SK-N-SH (cell line): ENCODE results near the gene BOD1L1. TPM values are rescaled to one million over a fixed set of nuclear protein-coding genes. Genes with fewer than 3 reads are reported as not detected.

Source experiments
- CTCF ChIA-PET: fragments of 300-600, 350-600 bp; formaldehyde crosslinking; extraction: SDS; loops from one replicate; lab custom pipeline; 2021; lab: Yijun Ruan, JAX
- POLR2A ChIA-PET: fragments of 350-600 bp; sonication (Branson Sonifier 250); formaldehyde crosslinking; extraction: SDS; loops from one replicate; lab custom pipeline; 2020; ENCODE audit warnings: antibody characterized with exemption, inconsistent platforms; lab: Yijun Ruan, JAX
- DNase-seq: peaks from one replicate; pipeline ENCODE4 v3.0.0; 2012
- H2AFZ ChIP-seq: fragments of 200-600 bp; sonication (generic); 2 replicates; pipeline ENCODE4 v1.8.1; 2016; ENCODE audit warnings: antibody characterized with exemption, mild to moderate bottlenecking, low read depth
- H3F3A ChIP-seq: fragments of 200-600 bp; sonication (generic); replicated peaks from 2 replicates; pipeline ENCODE3; 2016; ENCODE audit warnings: antibody characterized with exemption, mild to moderate bottlenecking; ENCODE audit not compliant: insufficient read depth
- H3K27ac ChIP-seq, 2 experiments: fragments of 200-500 bp in 1 of 2; fragments of 200-600 bp in 1 of 2; sonication (Bioruptor generic) in 1 of 2; sonication (generic), shearing (Covaris generic) in 1 of 2; 2 replicates each; pipeline versions ENCODE4 v1.5.1 to v1.6.1; 2014 to 2016; ENCODE audit warnings: low read depth in 2 of 2, inconsistent platforms in 1 of 2, low read length in 1 of 2, mild to moderate bottlenecking in 1 of 2, mixed read lengths in 1 of 2
- H3K27me3 ChIP-seq: fragments of 200-600 bp; sonication (generic), shearing (Covaris generic); 2 replicates; pipeline ENCODE4 v1.6.1; 2016; ENCODE audit warnings: mixed run types; ENCODE audit not compliant: insufficient read depth
- H3K36me3 ChIP-seq, 2 experiments: fragments of 200-500 bp in 1 of 2; fragments of 200-600 bp in 1 of 2; sonication (Bioruptor generic) in 1 of 2; sonication (generic) in 1 of 2; replicated peaks in 1 of 2; 2 replicates each; pipeline versions ENCODE3 to v1.5.1; 2014 to 2016; ENCODE audit warnings: low read length in 1 of 2, mild to moderate bottlenecking in 1 of 2; ENCODE audit not compliant: insufficient read depth in 2 of 2, control insufficient read depth in 1 of 2
- H3K4me1 ChIP-seq, 2 experiments: fragments of 200-500 bp in 1 of 2; fragments of 200-600 bp in 1 of 2; sonication (Bioruptor generic) in 1 of 2; sonication (generic), shearing (Covaris generic) in 1 of 2; 2 replicates each; pipeline versions ENCODE4 v1.5.1 to v1.6.1; 2014 to 2016; ENCODE audit warnings: low read depth in 1 of 2, low read length in 1 of 2, mixed run types in 1 of 2; ENCODE audit not compliant: insufficient read depth in 2 of 2, control insufficient read depth in 1 of 2
- H3K4me2 ChIP-seq: fragments of 200-600 bp; sonication (generic), shearing (Covaris generic); 2 replicates; pipeline ENCODE4 v1.6.1; 2017; ENCODE audit warnings: mixed run types
- H3K4me3 ChIP-seq, 2 experiments: fragments of 200-500 bp in 1 of 2; fragments of 200-600 bp in 1 of 2; sonication (Bioruptor generic) in 1 of 2; sonication (generic), shearing (Covaris generic) in 1 of 2; 2 replicates each; pipeline versions ENCODE4 v1.5.1 to v1.8.1; 2014 to 2016; ENCODE audit warnings: low read depth in 2 of 2, inconsistent platforms in 1 of 2, low read length in 1 of 2, mild to moderate bottlenecking in 1 of 2, mixed read lengths in 1 of 2, moderate library complexity in 1 of 2
- H3K79me2 ChIP-seq: fragments of 200-600 bp; sonication (generic); 2 replicates; pipeline ENCODE4 v1.8.1; 2017; ENCODE audit warnings: mild to moderate bottlenecking; ENCODE audit not compliant: insufficient read depth
- H3K9ac ChIP-seq: fragments of 200-600 bp; sonication (generic); 2 replicates; pipeline ENCODE4 v1.6.1; 2017; ENCODE audit warnings: mixed run types
- H3K9me2 ChIP-seq: fragments of 200-600 bp; sonication (generic); 2 replicates; pipeline ENCODE4 v1.6.1; 2017; ENCODE audit warnings: mixed run types
- H3K9me3 ChIP-seq: fragments of 200-600 bp; sonication (generic); 2 replicates; pipeline ENCODE4 v1.6.1; 2017; ENCODE audit warnings: mixed run types, mild to moderate bottlenecking, moderate library complexity
- H4K20me1 ChIP-seq: fragments of 200-600 bp; sonication (generic); 2 replicates; pipeline ENCODE4 v1.6.1; 2017; ENCODE audit warnings: mild to moderate bottlenecking, mixed run types; ENCODE audit not compliant: insufficient read depth
- CTCF ChIP-seq: fragments of 200-600 bp; sonication (generic); IDR thresholded peaks from 2 replicates; pipeline ENCODE4 v1.6.1; 2017; ENCODE audit warnings: antibody characterized with exemption, mild to moderate bottlenecking, moderate library complexity
- ELF1 ChIP-seq: IDR thresholded peaks from 2 replicates; pipeline ENCODE4 v1.4.0; 2012
- EP300 ChIP-seq, 2 experiments: IDR thresholded peaks; 2 replicates each; pipeline versions ENCODE4 v1.4.0 to v1.6.1; 2012; ENCODE audit warnings: borderline replicate concordance in 1 of 2, low read depth in 1 of 2, low read length in 1 of 2
- EZH2phosphoT487 ChIP-seq: fragments of 200-600 bp; sonication (generic); IDR thresholded peaks from 2 replicates; pipeline ENCODE4 v1.6.1; 2017; ENCODE audit warnings: low read depth, mixed run types, mild to moderate bottlenecking, antibody characterized with exemption, moderate library complexity, borderline replicate concordance
- FOSL2 ChIP-seq: IDR thresholded peaks from 2 replicates; pipeline ENCODE4 v1.4.0; 2012; ENCODE audit warnings: low read depth, mild to moderate bottlenecking, moderate library complexity, borderline replicate concordance
- FOXJ3 ChIP-seq: sonication (generic); formaldehyde crosslinking; IDR thresholded peaks from 2 replicates; pipeline ENCODE4 v1.5.1; 2020; ENCODE audit warnings: mild to moderate bottlenecking, missing genetic modification reagents
- GABPA ChIP-seq: IDR thresholded peaks from 2 replicates; pipeline ENCODE4 v1.4.0; 2012; ENCODE audit warnings: low read depth, mild to moderate bottlenecking
- IRF3 ChIP-seq: fragments of 150-350 bp; IDR thresholded peaks from 2 replicates; pipeline ENCODE4 v1.6.1; 2016; ENCODE audit warnings: mild to moderate bottlenecking, low read depth, low read length
- MAX ChIP-seq: IDR thresholded peaks from 2 replicates; pipeline ENCODE4 v1.4.0; 2012; ENCODE audit warnings: low read depth
- MEF2A ChIP-seq: IDR thresholded peaks from 2 replicates; pipeline ENCODE4 v1.4.0; 2012; ENCODE audit warnings: low read depth, borderline replicate concordance
- PBX3 ChIP-seq: IDR thresholded peaks from 2 replicates; pipeline ENCODE4; 2012
- RAD21 ChIP-seq: IDR thresholded peaks from 2 replicates; pipeline ENCODE4 v1.6.1; 2012; ENCODE audit warnings: mild to moderate bottlenecking, low read length
- RFX5 ChIP-seq: IDR thresholded peaks from 2 replicates; pipeline ENCODE4 v1.6.1; 2012; ENCODE audit warnings: mild to moderate bottlenecking, improper control_type of control experiment, low read length
- SIN3A ChIP-seq: IDR thresholded peaks from 2 replicates; pipeline ENCODE4 v1.6.1; 2012; ENCODE audit warnings: low read depth, mild to moderate bottlenecking, low read length, moderate library complexity, borderline replicate concordance
- SMC3 ChIP-seq: IDR thresholded peaks from 2 replicates; pipeline ENCODE4 v1.6.1; 2012; ENCODE audit warnings: low read depth, low read length, improper control_type of control experiment
- TAF1 ChIP-seq: IDR thresholded peaks from 2 replicates; pipeline ENCODE4 v1.6.1; 2012; ENCODE audit warnings: low read depth, mild to moderate bottlenecking, low read length, moderate library complexity, borderline replicate concordance
- TEAD4 ChIP-seq: IDR thresholded peaks from 2 replicates; pipeline ENCODE4 v1.4.0; 2012; ENCODE audit warnings: mild to moderate bottlenecking, borderline replicate concordance; ENCODE audit not compliant: insufficient read depth
- ZBTB33 ChIP-seq: IDR thresholded peaks from 2 replicates; pipeline ENCODE4 v1.4.0; 2012; ENCODE audit warnings: low read depth, borderline replicate concordance
- WGBS: methylation state at CpG from one replicate; pipeline ENCODE4 v1.1.6; 2017; ENCODE audit warnings: low lambda C conversion rate; 5-methylcytosine and 5-hydroxymethylcytosine counted together
- polyA plus RNA-seq, 3 experiments: library from polyadenylated mRNA; depleted of rRNA; stranded (reverse); fragments of >200 nt; gene quantifications; 2 replicates each; pipeline ENCODE4 v1.2.3, GENCODE V29; 2012

The BOD1L1 gene
- polyA plus RNA-seq, 1 of the 3 experiments (the other 2 are of a cell fraction): 12.5 TPM

GRCh38 chr4:13525606-13526281 lies 101.8 kb downstream of the BOD1L1 start:
- H3K36me3 ChIP-seq: no peaks in the 10 kb centered on the region
- no peak overlapping the region for H2AFZ ChIP-seq
- no peaks in the 10 kb centered on the region; a peak in 1 of 4 replicates for H3K4me1 ChIP-seq
- H3K9ac ChIP-seq: no peak overlapping the region
- no peak for TF ChIP-seq MAX
- no peak for TF ChIP-seq CTCF
- TF ChIP-seq SMC3: no peak
- no peak for TF ChIP-seq RFX5
- no peak for TF ChIP-seq TAF1
- no peak for TF ChIP-seq MEF2A
- TF ChIP-seq ZBTB33: no peak
- no peak for TF ChIP-seq FOSL2
- no peak for TF ChIP-seq PBX3
- no peak for TF ChIP-seq EP300 (IDR thresholded peaks at IDR 0.05; ENCODE audit: borderline replicate concordance in 1 of 2, low read depth in 1 of 2, low read length in 1 of 2)
- no peak for TF ChIP-seq TEAD4
- no peak for TF ChIP-seq FOXJ3 (CRISPR knock-in tag)
- TF ChIP-seq RAD21: no peak
- TF ChIP-seq EZH2phosphoT487: no peak
- no peak for TF ChIP-seq IRF3
- no peak for TF ChIP-seq GABPA
- no peak for TF ChIP-seq SIN3A
- no peak for TF ChIP-seq ELF1
- H3K27me3 ChIP-seq: peaks cover 87% of the 10 kb centered on the region
- no peak overlapping the region for H3K4me2 ChIP-seq
- no peak overlapping the region for H3K4me3 ChIP-seq
- DNase-seq: peak; percentile 7
- ChIA-PET CTCF (interaction anchor here (1.0 to 1.2 kb wide), 3 partner anchors 15 to 673 kb away, joined by 3 to 4 read pairs (median 4); no protein-coding TSS in a partner anchor), POLR2A (no interaction called here)
- no peaks in the 10 kb centered on the region; the same call in 1 of the 2 replicates for H3K9me3 ChIP-seq
- WGBS: 50% methylated on average over 4 of the region's 4 CpGs
- H3K79me2 ChIP-seq: no peaks in the 10 kb centered on the region
- H3F3A ChIP-seq: no peaks in the 10 kb centered on the region
- H3K27ac ChIP-seq: no peak overlapping the region
- no peaks in the 10 kb centered on the region for H3K9me2 ChIP-seq
- no peaks in the 10 kb centered on the region for H4K20me1 ChIP-seq
